ENCODE results near the gene ATRIP.

GRCh38 chr3:48431224-48432029 is 15.1 kb upstream of the ATRIP start:
- TF ChIP-seq CTCF (IDR thresholded peaks at IDR 0.05; ENCODE audit: low read length) = no peak
- TF ChIP-seq EZH2 (IDR thresholded peaks at IDR 0.05; ENCODE audit: borderline replicate concordance, low read length) = no peak

Data from OCI-LY1 (cell line).